HG03575 (cell line): ENCODE data around the gene UBTD1.

Experiments
- ATAC-seq: cut with Tn5 transposase; IDR thresholded peaks from one replicate; pipeline ENCODE4 v1.9.1; 2021; ENCODE audit not compliant: unreplicated experiment, insufficient number of reproducible peaks, low FRiP score; ENCODE audit errors: extremely low read depth

The UBTD1 gene

DNA sequence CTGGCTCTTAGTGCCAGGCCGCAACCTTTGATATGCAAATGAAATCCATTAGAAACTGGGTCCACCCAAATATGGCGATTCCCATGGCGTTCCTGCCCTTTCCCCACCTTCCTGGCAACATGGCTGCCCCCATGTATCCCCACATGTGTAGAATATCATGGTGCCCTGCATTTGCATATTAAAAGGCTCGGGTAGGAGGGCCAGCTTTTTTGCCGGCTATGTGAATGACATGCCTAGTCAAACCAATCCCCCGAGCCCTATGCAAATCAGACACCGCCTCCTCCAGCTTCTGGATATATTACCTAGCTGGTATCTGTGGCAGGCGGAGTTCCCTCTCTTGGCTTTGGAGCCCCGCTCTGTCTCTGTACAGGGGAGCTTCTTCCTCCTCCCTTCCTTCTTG, 18.8 kb upstream of the UBTD1 start:
- no peak for ATAC-seq

DNA sequence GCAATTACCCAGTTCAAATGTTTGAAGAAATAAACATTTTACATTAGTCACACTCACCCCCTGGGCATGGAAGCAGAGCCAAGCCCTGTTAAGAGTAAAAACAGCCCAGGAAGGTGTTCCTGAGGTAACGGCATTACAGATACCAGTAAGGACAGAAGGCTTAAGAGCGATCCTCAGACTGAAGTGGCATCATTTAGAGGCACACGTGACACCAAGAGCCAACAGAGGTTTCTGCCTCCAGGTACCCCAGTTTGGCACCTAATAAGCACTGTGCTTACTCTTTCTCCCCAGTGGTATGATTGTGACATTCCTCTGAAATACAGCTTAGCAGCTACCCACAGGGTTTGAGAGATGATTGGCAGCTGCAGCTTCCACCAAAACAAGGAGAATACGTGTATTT, 17.7 kb upstream of the UBTD1 start:
- ATAC-seq = no peak

DNA sequence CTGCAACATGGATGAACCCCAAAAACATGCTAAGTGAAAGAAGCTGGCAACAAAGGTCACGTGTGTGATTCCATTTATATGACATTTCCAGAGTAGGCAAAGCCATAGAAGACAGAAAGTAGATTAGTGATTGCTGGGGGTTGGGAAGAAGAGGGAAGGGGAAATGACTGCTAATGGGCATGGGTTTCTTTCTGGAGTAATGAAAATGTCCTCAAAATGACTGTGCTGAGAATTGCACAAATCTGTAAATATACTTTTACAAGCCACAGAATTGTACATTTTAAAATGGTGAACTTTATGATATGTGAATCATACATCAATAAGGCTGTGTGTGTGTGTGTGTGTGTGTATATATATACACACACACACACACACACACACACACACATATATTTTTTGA, 16.3 kb upstream of the UBTD1 start:
- no peak for ATAC-seq

DNA sequence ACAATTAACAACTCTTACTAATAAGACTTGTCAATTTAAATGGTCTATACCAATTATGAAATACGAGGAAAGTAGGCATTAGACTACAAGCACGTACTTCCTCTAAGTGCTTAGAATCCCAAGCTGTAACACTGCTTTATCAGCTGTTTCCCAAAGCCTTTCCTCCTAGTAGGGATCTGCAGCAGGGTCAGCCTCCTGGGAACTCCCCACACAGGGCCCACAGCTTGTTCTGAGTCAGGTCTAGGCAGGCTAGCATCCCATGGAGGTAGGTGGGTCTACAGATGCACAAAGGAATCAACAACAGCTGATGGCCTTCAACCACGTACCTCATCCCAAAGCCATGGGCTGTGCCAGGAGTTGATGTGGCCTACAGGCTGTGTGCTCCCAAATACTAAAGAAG, 15.2 kb upstream of the UBTD1 start:
- no peak for ATAC-seq

DNA sequence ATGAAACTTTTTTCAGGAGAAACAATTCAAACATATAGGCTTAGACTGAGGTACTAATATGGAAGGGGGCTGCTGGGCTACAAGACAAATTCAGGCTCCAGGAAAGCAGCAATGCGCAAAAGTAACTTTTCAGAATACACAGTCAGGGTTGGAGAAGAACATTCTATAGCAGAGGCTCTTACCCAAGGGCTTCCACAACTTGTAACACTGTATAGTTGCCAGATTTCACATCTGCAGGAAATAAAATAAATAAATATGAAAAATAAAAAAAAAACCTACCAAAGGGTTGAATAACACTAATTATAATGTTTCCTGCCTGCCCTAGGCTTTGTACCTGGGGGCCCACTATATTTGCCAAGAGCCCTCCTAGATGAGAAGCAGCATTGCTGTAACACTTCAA, 14.8 kb upstream of the UBTD1 start:
- no peak for ATAC-seq

DNA sequence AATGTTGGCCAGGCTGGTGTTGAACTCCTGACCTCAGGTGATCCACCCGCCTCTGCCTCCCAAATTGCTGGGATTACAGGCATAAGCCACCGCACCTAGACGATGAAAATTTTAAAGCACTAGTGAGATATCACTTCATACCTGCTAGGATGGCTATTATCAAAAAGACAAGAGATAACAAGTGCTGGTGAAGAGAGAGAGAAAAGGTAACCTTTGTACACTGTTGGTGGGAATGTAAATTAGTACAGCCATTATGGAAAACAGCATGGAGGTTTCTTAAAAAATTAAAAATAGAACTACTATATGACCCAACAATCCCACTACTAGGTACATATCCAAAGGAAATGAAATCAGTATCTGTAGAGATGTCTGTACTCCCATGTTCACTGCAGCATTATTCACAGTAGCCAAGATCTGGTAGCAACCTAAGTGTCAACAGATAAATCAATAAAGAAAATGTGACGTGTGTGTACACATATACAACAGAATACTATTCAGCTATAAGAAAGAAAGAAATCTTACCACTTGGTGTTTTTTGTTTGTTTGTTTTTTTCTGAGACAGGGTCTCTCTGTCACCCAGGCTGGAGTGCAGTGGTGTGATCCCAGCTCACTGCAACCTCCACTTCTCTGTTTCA, 13.0 kb upstream of the UBTD1 start:
- no peak for ATAC-seq

DNA sequence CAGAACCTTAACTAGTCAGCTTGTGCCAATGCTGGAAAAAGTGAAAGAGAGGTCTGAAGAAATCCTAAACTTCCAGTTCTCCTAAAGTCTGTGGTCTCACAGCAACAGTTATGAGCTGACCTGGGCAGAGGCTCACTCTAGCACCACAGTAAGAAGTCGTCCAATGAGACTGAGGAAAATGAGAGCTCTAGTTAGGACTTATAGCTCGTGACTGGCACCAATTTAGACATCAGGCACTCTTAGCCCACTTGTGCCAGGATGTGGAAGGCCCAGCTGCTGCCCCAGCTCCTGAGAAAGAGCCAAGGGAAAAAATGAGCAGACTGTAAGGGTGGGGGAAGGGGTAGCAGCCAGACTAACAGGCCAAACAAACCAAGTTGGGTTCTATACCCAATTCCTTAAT, 8.1 kb upstream of the UBTD1 start:
- no peak for ATAC-seq

DNA sequence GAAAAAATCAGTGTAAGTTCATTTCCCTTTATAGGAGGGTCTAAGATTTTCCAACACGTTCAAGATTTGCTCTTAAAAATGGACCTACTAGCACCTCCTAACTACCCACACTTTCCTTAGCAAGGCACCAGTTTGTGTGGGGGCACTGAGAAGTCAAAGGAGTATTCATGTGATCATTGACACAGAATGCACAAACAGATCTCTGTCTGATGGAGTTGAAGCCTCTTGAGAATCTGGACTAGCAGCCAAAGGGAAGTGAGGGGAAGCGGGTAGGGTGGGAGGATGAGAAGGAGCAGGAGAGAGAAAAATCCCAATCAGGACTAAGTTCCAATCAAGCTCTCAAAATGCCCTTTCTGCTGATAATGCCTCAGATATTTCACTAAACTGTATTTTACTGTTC, 4.6 kb upstream of the UBTD1 start:
- no peak for ATAC-seq

DNA sequence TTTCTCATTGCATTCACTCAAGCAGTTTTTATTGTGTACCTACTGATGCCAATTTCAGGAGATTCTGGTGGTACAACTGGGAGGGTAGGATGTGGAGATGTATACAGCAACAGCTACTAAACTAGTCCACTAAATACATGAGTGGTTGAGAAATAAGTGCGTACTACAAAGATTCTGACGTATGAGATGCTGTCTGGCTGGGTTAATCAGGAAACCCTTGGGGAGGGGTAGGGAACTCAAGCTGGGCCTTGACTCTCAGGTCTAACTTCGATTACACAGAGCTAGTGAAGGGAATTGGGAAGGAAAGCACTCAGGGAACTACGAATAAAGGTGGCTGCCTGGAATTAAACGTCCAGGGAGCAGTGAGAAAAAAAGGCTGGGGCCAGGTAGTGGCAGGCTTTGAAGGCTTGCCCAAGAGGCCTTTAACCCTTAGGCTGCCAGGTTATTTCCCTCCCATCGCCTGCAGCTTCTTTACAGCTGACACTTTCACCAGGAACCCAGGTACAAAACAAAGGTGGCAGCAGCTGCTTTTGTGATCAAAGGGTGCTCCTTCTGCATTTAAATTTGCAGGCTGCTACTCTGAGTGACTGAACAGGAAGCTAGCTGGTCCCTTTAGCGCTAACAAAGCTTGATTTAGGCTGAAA, 3.7 kb upstream of the UBTD1 start:
- ATAC-seq = no peak

DNA sequence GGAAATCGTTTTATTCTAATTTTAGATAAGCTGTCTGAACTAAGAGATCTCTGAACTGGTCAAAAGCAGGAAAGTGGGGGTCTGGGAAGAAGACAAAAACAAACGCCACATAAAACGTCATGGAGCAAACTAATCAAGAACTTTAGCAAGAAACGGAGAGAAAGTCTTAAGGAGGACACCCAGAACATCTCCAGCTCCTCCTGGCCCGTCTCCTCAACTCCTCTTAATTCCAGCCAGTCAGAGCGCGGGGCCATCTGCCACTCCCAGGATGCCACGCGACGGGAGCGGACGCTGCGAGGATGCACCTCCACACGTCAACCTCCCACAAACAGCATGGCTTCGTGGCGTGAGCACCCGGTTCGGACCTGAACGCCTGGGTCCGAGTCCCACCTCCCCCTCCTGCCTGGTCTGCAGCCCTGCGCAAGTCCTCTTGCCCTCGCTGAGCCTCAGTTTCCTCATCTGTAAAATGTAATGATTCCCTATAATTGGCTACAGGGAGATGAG, 1.1 kb upstream of the UBTD1 start:
- no peak for ATAC-seq

DNA sequence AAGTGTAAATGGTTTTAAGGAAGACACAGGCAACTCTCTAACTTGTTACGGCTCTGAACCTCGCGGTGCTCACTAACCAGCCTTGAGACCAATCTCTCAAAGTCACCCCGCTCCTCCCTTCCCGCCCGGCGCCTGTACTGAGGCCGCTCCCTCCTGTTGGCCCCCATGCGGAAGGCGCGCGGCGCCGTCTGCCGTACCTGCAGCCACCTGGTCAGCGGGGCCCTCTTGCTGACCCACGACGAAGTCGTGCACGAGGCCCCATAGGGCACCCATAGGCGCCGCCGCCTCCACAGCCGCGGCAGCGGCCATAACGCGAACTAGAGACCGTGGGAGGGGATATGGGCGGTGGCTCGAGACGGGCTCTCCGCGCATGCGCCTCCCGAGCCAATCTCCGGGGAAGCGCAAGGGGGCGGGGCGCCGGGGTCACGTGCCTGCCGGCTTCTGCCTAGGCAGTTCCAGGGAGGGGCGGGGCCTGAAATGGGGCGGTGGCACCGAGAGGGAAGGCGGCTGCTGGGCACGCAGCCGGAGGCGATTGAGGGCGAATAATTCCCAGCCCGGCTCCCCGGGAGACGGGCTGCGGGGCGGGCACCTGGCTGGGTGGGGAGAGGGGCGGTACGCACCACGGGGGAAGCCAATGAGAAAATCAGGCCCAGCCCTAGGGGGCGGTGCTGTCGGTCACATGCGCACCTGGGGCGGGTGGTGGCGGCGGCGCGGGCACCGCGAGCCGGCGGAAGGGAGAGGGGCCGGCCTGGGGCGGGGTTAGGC, 466 bp upstream of the UBTD1 start, which contains the start of gene MMS19:
Gene MMS19, minus strand, starts transcription at position 347 of the 765 bp plus-strand sequence. Its CDS starts 38 bp downstream, at position 309.
- ATAC-seq = peak; percentile 47

DNA sequence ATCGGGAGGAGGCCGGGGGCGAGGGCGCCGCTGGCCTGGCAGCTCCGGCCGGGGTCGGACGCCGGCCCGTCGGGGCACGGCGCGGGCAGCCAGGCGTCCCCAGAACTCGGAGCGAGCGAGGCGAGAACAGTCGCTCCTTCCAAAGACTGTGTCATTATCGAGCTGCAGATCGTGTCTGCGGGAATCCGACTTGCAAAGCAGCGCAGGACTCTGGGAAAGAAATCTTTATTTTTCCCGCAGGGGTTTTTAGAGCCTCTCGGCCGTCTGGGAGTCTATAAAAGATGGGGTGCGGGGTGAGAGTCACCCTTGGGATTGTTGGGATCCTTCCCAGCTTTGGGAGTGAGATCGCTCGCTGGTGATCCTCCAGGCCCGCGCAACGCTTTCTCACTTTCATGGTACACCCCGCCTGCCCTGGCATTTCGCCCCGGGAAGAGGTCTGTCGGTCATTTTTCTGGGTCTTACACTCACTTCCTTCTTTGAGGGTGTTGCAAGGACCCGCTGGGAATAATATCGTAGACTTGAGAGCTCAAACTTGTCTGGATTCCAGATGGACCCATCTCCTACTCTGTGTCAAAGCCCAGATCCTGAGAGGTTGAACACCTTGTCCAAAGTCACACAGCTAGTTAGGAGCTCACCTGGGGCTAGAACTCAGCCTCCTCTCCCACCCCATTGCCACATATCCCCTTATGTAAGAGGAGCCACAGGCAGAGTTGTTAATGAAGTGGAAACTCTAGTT, 1.0 kb downstream of the UBTD1 start:
- no peak for ATAC-seq

DNA sequence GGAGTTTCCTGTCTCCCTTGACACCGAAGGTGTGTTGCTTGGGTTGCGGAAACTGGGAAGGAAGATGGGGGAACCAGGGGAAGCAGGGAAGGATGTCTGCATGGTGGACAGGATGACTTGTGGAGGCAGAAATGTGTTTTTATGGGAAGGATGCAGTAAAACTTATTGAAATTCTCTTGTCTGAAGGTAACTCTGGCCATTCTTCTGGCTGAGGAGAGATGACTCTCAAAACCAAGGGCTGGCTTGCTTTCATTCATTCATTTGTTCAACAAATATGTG, 1.5 kb downstream of the UBTD1 start:
- no peak for ATAC-seq

DNA sequence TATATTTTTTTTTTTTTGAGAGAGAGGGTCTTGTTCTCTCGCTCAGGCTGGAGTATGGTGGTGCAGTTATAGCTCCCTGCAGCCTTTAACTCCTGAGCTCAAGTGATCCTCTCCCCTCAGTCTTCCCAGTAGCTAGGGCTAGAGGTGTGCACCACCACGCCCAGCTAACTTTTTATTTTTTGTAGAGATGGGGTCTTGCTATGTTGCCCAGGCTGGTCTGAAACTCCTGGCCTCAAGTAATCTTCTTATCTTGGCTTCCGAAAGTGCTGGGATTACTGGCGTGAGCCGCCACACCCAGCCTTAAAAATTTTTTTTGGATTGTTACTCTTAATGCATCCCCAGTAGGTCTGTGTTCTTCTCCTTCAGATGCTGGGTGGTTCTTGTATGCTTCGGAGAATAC, 4.2 kb downstream of the UBTD1 start:
- ATAC-seq = no peak

DNA sequence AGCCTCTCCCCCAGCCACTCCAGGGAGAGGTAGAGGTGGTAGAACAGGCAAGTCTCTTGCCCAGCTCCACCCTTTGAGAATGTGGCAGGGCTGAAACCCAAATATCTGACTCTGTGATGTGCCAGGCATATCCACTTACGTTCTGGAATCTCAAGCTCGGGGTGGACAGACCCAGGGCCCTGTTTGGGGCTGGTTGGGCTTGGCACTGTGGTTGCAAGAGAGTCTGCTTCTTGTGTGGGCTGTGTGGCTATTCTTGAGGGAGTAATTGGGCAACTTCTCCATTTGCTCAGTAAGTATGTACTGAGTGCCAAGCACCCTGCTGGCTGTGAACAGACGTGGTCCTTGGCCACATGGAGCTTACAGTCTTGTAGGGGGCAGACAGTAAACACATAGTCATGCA, 4.7 kb downstream of the UBTD1 start:
- ATAC-seq = no peak

DNA sequence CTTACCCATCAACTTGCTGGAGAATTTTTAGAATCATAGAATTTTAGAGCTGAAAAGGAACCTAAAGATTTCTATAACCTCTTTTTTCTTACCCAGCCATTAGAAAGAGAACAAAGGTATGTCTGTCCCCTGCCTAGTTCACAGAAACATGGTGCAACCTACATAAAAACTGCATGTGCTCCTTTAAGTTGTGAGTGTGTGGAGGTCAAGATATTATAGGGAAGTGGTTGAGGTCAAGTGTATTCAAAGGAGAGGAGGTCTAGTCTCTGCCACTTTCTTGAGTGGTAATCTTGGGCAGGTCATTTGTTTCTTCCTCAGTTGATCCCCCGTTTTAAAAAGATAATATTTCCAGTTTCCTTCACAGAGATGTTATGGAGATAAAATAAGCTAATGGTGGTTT, 6.4 kb downstream of the UBTD1 start:
- ATAC-seq = no peak

DNA sequence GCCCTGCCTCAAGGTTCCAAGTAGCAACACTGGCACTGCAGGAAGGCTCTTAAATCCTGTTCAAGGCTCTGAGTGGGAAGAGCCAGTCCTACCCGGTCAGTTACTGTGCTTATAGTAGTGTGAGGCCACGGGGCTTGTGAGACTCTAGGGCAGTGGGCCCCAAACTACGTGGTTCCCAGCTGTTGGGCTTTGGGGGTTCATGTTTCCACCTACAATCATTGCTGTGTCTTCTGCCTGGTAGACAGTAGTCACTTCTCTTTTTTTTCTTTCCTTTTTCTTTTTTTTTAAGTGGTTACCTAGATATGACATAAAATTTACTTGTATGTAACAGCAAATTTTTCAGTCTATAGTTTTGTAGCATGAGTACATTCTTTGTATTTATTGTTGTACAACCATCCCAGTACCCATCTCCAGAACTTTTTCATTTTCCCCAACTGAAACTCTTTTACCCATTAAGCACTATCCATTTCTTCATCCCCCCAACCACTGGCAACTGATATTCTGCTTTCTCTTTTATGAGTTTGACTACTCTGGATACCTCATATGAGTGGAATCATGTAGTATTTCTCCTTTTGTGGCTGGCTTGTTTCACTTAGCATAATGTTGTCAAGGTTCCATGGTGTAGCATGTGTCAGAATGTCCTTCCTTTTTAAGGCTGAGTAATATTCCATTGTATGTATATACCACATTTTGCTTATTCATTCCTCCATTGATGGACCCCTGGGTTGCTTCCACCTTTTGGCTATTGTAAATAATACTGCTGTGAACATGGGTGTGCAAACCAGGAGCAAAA, 7.7 kb downstream of the UBTD1 start:
- no peak for ATAC-seq

DNA sequence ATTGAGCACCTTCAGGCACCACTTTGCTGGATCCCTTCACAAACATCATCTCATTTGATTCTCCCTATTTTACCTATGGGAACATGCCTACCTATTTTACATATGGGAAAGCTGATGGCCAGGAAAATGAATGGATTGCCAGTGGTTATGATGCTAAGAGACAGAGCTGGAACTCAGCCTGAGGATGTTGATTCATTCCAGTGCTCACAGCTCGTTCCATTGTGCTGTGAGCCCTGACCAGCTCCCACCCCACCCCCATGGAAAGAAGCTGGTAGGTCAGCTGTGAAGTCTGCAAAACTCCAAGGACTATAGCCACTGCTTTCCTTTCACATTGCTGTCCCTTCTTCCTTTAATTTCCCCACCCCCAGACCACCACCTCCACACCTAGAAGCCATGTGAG, 9.6 kb downstream of the UBTD1 start:
- no peak for ATAC-seq

DNA sequence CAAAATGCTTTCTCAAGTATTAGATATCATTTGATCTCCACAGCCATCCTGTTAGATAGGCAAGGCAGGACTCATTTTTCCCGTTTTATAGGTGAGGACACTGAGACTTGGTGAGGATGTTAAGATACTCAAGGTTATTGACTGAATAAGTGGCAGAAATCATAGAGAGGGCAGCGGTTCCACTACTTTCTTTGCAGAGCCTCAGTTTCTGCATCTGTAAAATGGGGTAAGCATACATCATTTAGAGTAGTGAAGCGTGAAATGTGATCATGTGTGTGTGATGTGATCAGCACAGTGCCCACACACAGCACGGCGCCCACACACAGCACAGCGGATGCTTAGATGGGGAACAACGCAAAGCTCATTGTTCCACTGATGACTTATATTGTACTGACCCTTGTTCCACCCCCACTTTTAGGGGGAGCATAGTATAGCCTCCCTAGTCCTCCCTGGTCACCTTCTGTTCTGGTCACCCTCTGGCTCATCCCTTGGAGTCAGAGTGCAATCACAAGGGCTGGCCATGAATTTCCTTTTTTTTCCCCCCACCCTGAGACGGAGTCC, 10.5 kb downstream of the UBTD1 start:
- ATAC-seq = no peak
